Tibial nerve (tissue), 4 donors: ENCODE measurements around the gene CTBS. TPM values are rescaled to one million over a fixed set of nuclear protein-coding genes. Genes with fewer than 3 reads are reported as not detected.
"Not testable (repeated sequence)": the region's sequence is repeated elsewhere in the genome, so short reads cannot be mapped to it uniquely, and the experiment has no call there.

Source experiments
- DNase-seq, 2 donors: peaks; one replicate each; pipeline ENCODE4 v3.0.0-alpha.2; 2019; ENCODE audit warnings: low spot score in 2 of 2
- H3K27ac ChIP-seq, 4 donors: fragments of 200-600 bp; sonication (generic) in 3 of 4; one replicate each; pipeline ENCODE4 v1.5.1; 2017 to 2019; ENCODE audit warnings: mild to moderate bottlenecking in 1 of 4
- H3K27me3 ChIP-seq, 2 donors: fragments of 200-600 bp; sonication (generic) in 1 of 2; one replicate each; pipeline versions ENCODE4 v1.5.1 to v1.6.0; 2017 to 2019
- H3K36me3 ChIP-seq, 3 donors: fragments of 200-600 bp; sonication (generic); one replicate each; pipeline ENCODE4 v1.5.1; 2018 to 2019
- H3K4me1 ChIP-seq, 4 donors: fragments of 200-600 bp; sonication (generic) in 3 of 4; one replicate each; pipeline ENCODE4 v1.5.1; 2017 to 2019
- H3K4me3 ChIP-seq, 4 donors: fragments of 200-600 bp; sonication (generic) in 3 of 4; one replicate each; pipeline ENCODE4 v1.5.1; 2017 to 2019; ENCODE audit warnings: mild to moderate bottlenecking in 1 of 4, moderate library complexity in 1 of 4
- H3K9me3 ChIP-seq, 4 donors: fragments of 200-600 bp; sonication (generic) in 3 of 4; one replicate each; pipeline ENCODE4 v1.5.1; 2017 to 2019
- CTCF ChIP-seq, 5 experiments: fragments of 200-600 bp in 3 of 5; fragments of 450-650 bp in 2 of 5; sonication (generic) in 3 of 5; IDR thresholded peaks; one replicate each; pipeline ENCODE4 v1.5.1; 2016 to 2019; ENCODE audit warnings: antibody characterized with exemption in 5 of 5, mild to moderate bottlenecking in 3 of 5, moderate library complexity in 2 of 5
- EP300 ChIP-seq, 2 donors: sonication (generic); formaldehyde crosslinking; IDR thresholded peaks; one replicate each; pipeline ENCODE4 v1.6.1; 2017; ENCODE audit warnings: antibody characterized with exemption in 2 of 2, mild to moderate bottlenecking in 1 of 2
- POLR2A ChIP-seq, 2 donors: fragments of 450-650 bp; IDR thresholded peaks; one replicate each; pipeline ENCODE4 v1.6.1; 2017; ENCODE audit warnings: antibody characterized with exemption in 2 of 2, mild to moderate bottlenecking in 2 of 2, moderate library complexity in 2 of 2
- WGBS, 2 donors: methylation state at CpG; one replicate each; pipeline ENCODE4 v1.1.5; 2018; 5-methylcytosine and 5-hydroxymethylcytosine counted together
- total RNA-seq, 4 donors: library from RNA; depleted of rRNA; stranded (reverse); fragments of >200 nt; gene quantifications; one replicate each; pipeline ENCODE4 v1.1.0, GENCODE V29; 2016

Gene CTBS
- total RNA-seq, 4 donors from 2014 or later, result 12.9 to 18.4 (median 15.7) TPM

GRCh38 chr1:84524590-84524989 lies 49.6 kb downstream of the CTBS start:
- TF ChIP-seq POLR2A (IDR thresholded peaks at IDR 0.05) (no peak), CTCF (IDR thresholded peaks at IDR 0.05) (no peak), EP300 (IDR thresholded peaks at IDR 0.05) (no peak)
- H3K9me3 ChIP-seq, result no peaks in the 10 kb centered on the region
- DNase-seq, result no peak

GRCh38 chr1:84510668-84511067 lies 63.6 kb downstream of the CTBS start:
- H3K9me3 ChIP-seq, result peaks cover 0 to 25% (median 5%) of the 10 kb centered on the region in 4 donors
- peaks cover 0 to 8% (median 0%) of the 10 kb centered on the region in 4 donors for H3K4me1 ChIP-seq
- H3K27me3 ChIP-seq, result no peaks in the 10 kb centered on the region
- no peak for DNase-seq
- TF ChIP-seq POLR2A (IDR thresholded peaks at IDR 0.05), result no peak
- no peak for TF ChIP-seq EP300 (IDR thresholded peaks at IDR 0.05)
- no peak for TF ChIP-seq CTCF (IDR thresholded peaks at IDR 0.05)
- no peak overlapping the region for H3K27ac ChIP-seq
- H3K36me3 ChIP-seq, result peaks cover 0 to 8% (median 0%) of the 10 kb centered on the region in 3 donors
- 71 to 72% methylated on average over 3 of the region's 3 CpGs for WGBS, 2 donors
- H3K4me3 ChIP-seq, result no peak overlapping the region

More at GRCh38 chr1:84524590-84524989, 49.6 kb downstream of the CTBS start:
- Histone ChIP-seq H3K36me3 (peaks cover 0 to 12% (median 0%) of the 10 kb centered on the region in 3 donors), H3K4me3 (no peak overlapping the region), H3K27me3 (no peaks in the 10 kb centered on the region), H3K27ac (no peak overlapping the region), H3K4me1 (no peaks in the 10 kb centered on the region)

GRCh38 chr1:84510165-84510564 lies 64.1 kb downstream of the CTBS start:
- 48 to 77% methylated on average over 2 of the region's 2 CpGs for WGBS, 2 donors
- TF ChIP-seq CTCF (IDR thresholded peaks at IDR 0.05), result no peak
- TF ChIP-seq POLR2A (IDR thresholded peaks at IDR 0.05), result no peak
- no peak for TF ChIP-seq EP300 (IDR thresholded peaks at IDR 0.05)
- no peak for DNase-seq
- H3K27ac ChIP-seq, result no peak overlapping the region
- H3K4me3 ChIP-seq, result no peak overlapping the region
- no peaks in the 10 kb centered on the region for H3K27me3 ChIP-seq
- peaks cover 0 to 25% (median 5%) of the 10 kb centered on the region in 4 donors for H3K9me3 ChIP-seq
- H3K36me3 ChIP-seq, result peaks cover 0 to 8% (median 0%) of the 10 kb centered on the region in 3 donors
- H3K4me1 ChIP-seq, result peaks cover 0 to 8% (median 0%) of the 10 kb centered on the region in 4 donors

GRCh38 chr1:84509029-84509428 lies 65.2 kb downstream of the CTBS start:
- Histone ChIP-seq H3K27me3 (no peaks in the 10 kb centered on the region), H3K4me3 (no peak overlapping the region), H3K9me3 (peaks cover 0 to 25% (median 5%) of the 10 kb centered on the region in 4 donors), H3K36me3 (peaks cover 0 to 8% (median 0%) of the 10 kb centered on the region in 3 donors), H3K4me1 (peaks cover 0 to 17% (median 6%) of the 10 kb centered on the region in 4 donors), H3K27ac (no peak overlapping the region)
- 95% methylated on average over 4 of the region's 4 CpGs for WGBS, 2 donors
- no peak for DNase-seq
- no peak for TF ChIP-seq POLR2A (IDR thresholded peaks at IDR 0.05)
- no peak for TF ChIP-seq EP300 (IDR thresholded peaks at IDR 0.05)
- TF ChIP-seq CTCF (IDR thresholded peaks at IDR 0.05), result no peak

GRCh38 chr1:84508510-84508909 lies 65.7 kb downstream of the CTBS start:
- TF ChIP-seq POLR2A (IDR thresholded peaks at IDR 0.05) (no peak), CTCF (IDR thresholded peaks at IDR 0.05) (no peak), EP300 (IDR thresholded peaks at IDR 0.05) (no peak)
- WGBS, 2 donors, result 87 to 100% methylated on average over 1 of the region's 1 CpG
- Histone ChIP-seq H3K27me3 (no peaks in the 10 kb centered on the region), H3K4me3 (no peak overlapping the region), H3K9me3 (peaks cover 0 to 25% (median 5%) of the 10 kb centered on the region in 4 donors), H3K4me1 (peaks cover 0 to 22% (median 11%) of the 10 kb centered on the region in 4 donors), H3K36me3 (peaks cover 0 to 8% (median 0%) of the 10 kb centered on the region in 3 donors), H3K27ac (no peak overlapping the region)
- no peak for DNase-seq

GRCh38 chr1:84507887-84508286 lies 66.4 kb downstream of the CTBS start:
- 90 to 95% methylated on average over 14 of the region's 14 CpGs for WGBS, 2 donors
- H3K4me1 ChIP-seq, result peaks cover 0 to 28% (median 17%) of the 10 kb centered on the region in 4 donors
- H3K36me3 ChIP-seq, H3K27me3 ChIP-seq, H3K4me3 ChIP-seq, DNase-seq, H3K27ac ChIP-seq: not testable (repeated sequence)
- H3K9me3 ChIP-seq, result peaks cover 0 to 25% (median 5%) of the 10 kb centered on the region in 4 donors
